ENCODE measurements around the gene CLCN4.

Gene CLCN4

GRCh38 chrX:10282490-10282889 lies 125.7 kb downstream of the CLCN4 start:
- H3K4me3 ChIP-seq (ENCODE audit: low read length): no peak overlapping the region
- DNase-seq (ENCODE audit: low read depth, low spot score): no peak

GRCh38 chrX:10286195-10286594 lies 129.4 kb downstream of the CLCN4 start:
- DNase-seq (ENCODE audit: low read depth, low spot score): no peak
- H3K4me3 ChIP-seq (ENCODE audit: low read length): no peak overlapping the region
